GM15510 (cell line): ENCODE data around the gene IGF1R.

Source experiments
- POLR2A ChIP-seq: IDR thresholded peaks from 3 replicates; pipeline ENCODE4 v1.6.1; 2011; ENCODE audit warnings: borderline replicate concordance; ENCODE audit not compliant: insufficient read length; ENCODE audit errors: extremely low read depth

The IGF1R gene

DNA sequence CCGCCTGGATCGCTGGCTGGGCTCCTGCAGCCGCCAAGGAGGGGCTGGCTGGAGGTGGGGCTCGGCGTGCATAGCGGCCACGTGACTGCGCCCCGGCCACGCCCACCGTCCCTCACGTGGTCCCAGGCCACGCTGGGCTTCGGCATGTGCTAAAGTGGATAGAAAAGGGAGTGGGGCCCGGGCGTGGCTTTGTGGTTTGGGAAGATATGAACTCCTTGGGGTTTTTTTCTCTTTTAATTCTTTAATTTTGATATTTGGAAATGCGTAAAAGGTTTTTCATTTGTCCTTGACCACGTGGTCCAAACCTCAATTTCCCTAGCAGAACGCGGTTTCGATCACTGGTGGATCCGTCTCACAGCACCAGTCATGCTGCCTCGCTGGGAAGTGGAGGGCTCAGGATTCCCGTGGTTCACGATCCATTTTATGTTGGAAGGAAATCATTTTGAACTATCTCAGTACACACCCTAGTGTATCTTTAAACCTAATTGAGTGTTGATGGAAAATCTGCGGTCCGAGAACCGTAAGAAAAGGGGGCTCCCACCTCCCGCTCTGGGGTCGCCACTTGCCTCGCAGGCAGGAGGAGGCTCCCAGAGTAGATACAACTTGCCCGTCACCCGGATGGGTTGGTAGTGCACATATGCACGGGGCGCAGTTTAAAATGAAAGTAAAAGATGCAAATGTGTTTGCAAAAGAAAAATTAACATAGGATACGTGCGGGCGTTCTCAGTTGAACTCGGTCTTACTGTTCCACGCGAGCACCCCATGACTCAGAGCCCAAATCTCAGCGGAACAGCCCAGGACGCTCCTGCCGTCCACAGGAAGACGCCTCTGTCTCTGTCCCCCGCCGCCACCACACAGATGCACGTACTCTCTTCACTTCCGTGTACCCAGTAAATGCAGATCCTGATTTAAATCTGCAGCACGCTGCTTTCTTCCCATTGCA is 217.3 kb downstream of the IGF1R start:
- no peak for TF ChIP-seq POLR2A

DNA sequence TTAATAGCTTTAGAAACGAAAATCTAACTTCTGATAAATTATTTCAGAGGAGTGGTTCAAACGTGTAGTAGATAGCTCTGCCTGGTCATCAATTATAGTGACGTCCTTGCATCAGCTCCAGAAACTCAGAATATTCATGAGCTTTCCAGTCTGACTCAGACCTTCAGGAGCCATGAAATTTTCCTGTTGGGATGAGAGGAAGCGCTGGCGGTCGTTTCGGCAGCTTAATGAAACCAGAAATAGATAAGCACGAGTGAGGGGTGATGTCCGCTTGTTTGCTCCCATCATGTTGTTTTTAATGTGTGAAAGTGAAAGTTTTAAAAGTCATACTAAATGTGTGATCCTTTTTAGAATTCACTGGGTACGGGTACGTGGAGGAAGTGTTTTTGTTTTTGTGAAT is 218.2 kb downstream of the IGF1R start:
- TF ChIP-seq POLR2A: no peak

DNA sequence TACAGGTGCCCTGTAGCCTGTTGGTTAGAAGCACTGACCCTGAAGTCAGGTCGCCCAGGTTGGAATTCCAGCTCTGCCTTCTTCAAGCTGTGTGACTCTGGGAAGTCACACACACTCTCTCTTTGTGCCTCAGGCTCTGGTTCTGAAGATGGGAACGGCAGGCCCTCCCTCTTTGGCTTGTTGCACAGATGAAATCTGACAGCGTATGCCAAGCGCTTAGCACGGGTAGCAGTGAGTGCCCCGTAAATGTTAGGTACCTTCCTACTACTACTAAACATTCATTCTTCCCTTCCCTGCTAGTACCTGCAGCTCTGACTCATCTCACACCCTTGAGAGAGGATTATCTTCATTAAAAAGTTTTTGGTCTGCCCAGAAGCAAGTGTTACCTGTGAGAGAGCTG is 220.2 kb downstream of the IGF1R start:
- TF ChIP-seq POLR2A: no peak

DNA sequence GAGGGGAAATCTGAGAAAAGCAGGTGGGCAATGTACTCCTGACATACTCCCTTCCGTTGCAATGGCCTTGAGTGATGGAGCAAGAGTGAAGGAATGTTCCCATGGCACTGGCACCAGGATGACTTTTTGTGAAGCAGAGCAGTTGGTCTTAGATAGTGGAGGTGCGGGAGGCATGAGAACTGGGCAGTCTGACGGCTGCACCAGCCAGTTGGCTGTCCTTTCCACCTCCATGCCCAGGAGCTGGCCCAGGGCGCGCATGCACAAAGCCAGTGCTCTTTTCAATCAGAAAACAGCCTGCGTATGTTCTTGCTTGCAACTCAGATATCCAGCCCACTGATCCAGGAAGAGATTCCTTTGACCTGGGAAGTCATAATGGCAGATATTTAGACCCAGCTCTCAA is 222.4 kb downstream of the IGF1R start:
- TF ChIP-seq POLR2A: no peak

DNA sequence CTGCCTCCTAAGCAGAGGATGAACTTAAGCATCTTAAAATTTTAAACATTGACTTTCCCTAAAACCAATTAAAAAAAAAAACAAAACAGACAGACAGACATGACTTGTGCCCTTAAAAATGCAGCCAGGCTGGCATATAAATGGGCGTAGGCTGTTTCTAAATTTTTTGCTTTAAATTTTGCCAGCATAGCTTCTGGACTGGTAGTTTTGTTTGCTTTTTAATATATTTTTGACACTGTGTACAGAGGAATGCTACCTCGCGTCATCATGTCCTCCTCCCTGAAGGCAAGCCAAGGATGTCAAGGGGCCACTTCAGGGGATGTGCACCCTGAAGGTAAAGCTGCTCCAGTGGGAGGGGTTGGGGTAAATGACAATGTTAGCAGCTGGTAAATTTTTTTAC is 224.4 kb downstream of the IGF1R start:
- TF ChIP-seq POLR2A: no peak

DNA sequence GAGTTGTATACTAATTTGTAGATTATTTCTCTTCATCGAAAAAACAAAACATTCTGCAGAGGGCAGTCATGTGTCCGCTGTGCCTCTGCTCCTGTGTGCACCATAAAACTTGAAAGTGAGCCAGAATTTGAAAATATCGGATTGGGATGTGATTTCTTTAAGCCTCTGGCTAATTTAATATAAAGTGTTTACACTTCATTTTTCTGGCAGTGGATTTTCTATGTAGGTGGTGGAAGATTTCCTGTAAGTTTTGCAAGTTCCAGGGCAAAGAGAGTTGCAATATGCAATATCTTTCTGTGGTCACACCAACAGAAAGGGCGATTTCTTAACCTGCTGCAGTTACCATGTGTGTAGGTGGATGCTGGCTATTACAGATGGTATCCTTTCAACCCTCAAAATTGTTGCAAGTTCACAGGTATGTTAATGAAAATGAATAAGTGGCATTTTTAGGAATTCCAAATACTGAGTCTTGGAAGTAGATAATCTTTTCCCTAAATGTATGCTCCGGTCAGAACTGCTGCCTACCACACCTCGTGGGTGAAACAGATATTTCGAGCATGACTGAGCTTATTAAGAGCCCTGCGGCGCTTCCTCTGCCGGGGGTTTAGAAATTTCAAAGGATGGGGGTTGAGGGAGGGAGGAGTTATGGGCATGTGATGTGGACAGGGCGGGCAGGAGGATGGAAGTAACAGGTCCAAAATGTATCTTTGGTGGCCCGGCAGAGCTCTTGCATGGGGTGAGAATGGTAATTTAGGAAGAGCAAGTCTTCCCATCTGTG is 225.3 kb downstream of the IGF1R start:
- no peak for TF ChIP-seq POLR2A

DNA sequence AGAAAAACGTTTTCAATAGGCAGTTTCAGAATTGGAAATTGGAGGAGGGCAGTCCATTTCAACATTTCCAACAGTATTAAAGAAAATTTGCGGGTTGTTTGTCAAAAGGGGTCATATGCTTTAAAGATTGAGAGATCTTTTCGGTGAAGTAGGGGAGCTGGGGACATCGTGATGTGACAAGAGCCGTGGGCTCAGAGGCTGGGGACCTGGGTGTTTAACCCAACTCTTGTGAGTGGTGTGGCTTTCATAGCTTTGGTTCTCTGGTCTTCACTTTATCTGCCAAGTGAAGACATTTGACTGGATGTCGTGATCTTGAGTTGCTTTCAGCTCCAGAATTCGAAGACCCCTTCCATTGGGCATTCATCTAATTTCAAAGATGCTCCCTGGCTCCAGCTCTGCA is 226.0 kb downstream of the IGF1R start:
- no peak for TF ChIP-seq POLR2A

DNA sequence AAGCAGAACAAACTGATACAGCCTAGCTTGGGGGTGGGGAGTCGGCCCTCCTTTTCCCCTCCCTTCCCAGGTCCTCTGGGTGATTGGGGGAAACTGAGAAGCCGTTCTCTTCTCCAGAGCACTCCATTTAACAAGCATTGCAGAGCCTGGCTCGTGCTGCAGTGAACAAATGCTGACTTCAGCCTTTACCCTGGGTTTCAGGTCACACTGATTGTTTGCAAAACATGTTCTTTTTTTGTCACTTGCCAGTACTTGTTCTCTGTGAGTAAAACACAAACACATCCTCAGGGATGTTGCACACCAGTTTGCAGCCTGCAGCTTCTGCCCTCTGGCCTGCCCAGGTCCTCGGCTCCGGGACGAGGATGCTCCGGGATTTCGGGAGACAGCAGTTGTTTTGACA is 226.4 kb downstream of the IGF1R start:
- TF ChIP-seq POLR2A: no peak

DNA sequence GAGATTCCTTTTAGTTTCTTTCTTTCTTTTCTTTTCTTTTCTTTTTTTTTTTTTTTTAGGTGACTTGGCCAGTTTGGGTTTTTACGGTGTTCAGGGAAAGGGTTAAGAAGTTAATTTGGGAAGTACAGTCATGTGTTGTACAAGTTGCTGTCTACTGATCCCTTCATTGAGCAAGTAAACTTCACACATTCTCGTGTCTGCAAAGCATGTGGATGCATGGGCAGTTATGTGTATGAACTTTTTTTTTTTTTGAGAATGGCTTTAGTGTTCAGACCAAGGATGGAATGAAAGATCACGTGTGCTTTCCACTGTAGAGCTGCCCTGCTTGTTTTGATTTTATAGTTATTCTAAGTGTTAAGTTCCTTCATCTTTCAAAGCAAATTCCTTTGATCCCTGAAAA is 227.0 kb downstream of the IGF1R start:
- TF ChIP-seq POLR2A: no peak

DNA sequence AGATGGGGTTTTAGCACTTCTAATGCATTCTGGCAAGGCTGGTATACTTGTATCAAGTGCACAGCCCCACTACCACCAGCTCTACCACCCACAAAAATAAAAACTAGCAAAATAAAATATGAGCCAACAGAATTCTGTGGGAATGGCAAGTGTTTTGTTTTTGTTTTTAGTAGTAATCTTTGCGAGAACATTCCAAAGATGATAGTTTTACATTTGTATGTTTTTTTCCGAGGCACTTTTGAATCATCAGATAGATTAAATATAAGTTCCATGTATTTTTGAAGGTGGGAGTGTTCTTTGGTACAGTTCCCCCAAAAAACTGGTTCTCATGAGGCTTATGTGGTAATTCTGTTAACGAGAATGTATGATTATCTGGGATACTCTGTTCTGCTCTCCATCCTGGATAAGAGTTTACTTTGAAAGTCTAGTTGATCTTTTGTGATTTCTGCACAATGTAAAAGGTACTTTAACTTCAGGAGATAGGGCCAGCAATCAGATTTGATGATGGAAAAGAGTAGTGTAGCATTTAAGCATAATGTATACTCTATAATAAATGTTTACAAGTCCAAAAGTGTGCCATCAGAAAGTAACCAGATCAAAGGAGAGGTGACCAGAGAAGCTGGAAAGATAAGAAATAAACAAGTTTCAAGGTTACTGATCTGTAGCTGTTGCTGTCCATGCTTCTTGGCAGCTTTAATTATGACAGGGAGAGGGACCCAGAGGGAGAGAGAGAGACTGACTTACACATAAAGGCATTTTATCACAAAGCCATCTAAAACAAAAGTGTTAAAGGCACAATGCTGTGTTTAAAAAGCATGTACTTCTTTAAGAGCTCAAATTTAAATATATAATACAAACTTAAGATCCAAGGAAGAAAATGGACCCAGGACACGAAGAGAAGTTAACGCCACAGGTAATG is 228.4 kb downstream of the IGF1R start:
- TF ChIP-seq POLR2A: no peak

DNA sequence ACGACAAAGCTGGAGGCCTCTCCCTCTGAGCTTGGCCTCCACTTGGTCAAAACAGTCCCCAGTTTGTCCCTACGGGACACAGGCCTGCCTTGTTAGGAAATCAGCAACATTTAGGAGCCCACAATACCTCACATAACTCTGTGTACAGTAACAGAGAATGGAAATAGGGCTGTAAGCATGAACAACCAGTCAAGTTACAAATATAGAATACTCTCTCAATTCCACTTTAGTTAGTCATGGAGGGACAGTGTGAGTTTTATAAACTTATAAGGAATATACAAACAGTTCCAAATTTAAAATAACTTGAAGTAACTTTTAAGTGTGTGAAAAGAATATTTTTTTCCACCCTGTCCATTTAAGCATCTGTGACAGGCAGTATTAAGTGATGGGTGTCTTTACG is 229.8 kb downstream of the IGF1R start:
- TF ChIP-seq POLR2A: no peak

DNA sequence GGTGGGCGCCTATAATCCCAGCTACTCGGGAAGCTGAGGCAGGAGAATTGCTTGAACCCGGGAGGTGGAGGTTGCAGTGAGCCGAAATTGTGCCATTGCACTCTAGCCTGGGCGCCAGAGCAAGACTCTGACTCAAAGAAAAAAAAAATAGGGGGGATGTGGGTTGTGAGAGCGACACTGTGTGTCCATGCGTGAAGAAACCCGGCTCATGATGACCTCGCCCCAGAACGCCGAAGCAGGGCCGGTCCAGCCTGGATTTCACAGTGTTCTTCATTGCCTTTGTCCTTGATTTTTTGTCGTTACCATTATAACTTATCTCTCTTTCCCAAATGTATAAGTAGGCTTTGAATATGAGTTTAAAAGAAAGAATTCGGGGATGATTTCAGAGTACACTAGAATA is 230.5 kb downstream of the IGF1R start:
- no peak for TF ChIP-seq POLR2A

DNA sequence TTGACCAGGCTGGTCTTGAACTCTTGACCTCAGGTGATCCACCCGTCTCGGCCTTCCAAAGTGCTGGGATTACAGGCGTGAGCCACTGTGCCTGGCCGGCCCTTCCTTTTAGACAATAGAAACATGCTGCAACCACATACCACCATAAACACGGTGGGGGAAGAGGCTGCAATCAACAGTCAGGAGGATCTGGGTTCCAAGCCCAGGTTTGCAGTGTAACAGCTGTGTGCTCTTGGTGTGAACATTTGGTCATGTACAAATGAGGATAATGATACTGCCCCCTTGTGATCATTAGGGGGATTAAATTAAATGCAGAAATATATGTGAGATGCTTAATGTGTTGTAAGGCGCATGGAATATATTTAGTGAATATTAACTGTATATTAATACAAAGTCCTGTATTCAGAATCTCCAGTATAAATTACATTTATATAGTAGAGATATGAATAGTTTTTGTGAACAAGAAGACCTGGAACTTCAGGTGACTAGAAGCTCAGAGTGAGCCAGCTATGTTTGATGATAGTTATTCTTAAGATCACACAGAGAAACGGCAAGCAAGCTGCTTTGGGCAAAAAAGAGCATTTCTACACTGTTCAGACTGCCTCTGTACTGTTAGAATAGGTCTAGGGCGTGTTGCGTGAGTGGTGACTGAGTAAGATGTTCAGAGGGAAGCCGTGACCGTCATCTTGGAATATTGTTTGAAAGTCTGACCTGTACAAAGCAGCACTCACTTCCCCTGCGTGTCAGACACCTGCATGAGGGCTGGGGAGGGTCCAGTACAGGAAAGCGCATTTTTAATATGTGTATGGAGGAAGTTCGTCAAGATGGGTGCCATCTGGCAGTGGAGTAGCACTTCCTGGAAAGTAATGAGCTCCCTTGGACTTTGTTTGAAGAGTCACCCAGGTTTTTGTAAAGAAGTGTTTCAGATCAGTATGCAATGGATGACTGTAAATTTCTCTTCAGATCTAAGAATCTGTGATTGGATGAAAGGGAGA is 233.5 kb downstream of the IGF1R start:
- TF ChIP-seq POLR2A: no peak
